GM18507 (cell line): ENCODE measurements around the gene NCK2.

ENCODE experiments used
- DNase-seq: peaks from one replicate; pipeline ENCODE4 v3.0.0; 2011; ENCODE audit warnings: low read depth; ENCODE audit not compliant: insufficient read length; ENCODE audit errors: extremely low spot score
- FAIRE-seq: peaks from 2 replicates; lab custom pipeline; 2011; peaks lifted over from hg19 to GRCh38; lab: Jason Lieb, UNC

Gene NCK2

GRCh38 chr2:105733875-105734274 is 10.8 kb upstream of the NCK2 start:
- FAIRE-seq (no peak), DNase-seq (no peak)

GRCh38 chr2:105734762-105735538 is 9.8 kb upstream of the NCK2 start:
- DNase-seq (no peak), FAIRE-seq (no peak)

GRCh38 chr2:105736145-105736544 is 8.6 kb upstream of the NCK2 start:
- no peak for FAIRE-seq
- no peak for DNase-seq

- FAIRE-seq (no peak), DNase-seq (no peak)
These were observed 6.6 kb upstream of the NCK2 start for GRCh38 chr2:105737980-105738657.

- no peak for FAIRE-seq
- no peak for DNase-seq
These were observed 6.0 kb upstream of the NCK2 start for GRCh38 chr2:105738658-105739241.

- FAIRE-seq, result no peak
- DNase-seq, result no peak
These were observed 5.3 kb upstream of the NCK2 start for GRCh38 chr2:105739426-105739825.

GRCh38 chr2:105739944-105740530 is 4.7 kb upstream of the NCK2 start:
- FAIRE-seq, result no peak
- no peak for DNase-seq

GRCh38 chr2:105741174-105741573 is 3.5 kb upstream of the NCK2 start:
- no peak for FAIRE-seq

GRCh38 chr2:105741617-105742016 is 3.1 kb upstream of the NCK2 start:
- DNase-seq (no peak), FAIRE-seq (no peak)

More at GRCh38 chr2:105741174-105741573, 3.5 kb upstream of the NCK2 start:
- no peak for DNase-seq

GRCh38 chr2:105744091-105744908 is 412 bp upstream of the NCK2 start:
- peak; percentile 60 for DNase-seq
- FAIRE-seq, result no peak

GRCh38 chr2:105746177-105747080 is 1.7 kb downstream of the NCK2 start:
- peak; percentile 93 for FAIRE-seq
- peak; percentile 54 for DNase-seq

- FAIRE-seq (peak; percentile 33), DNase-seq (no peak)
These were observed 2.7 kb downstream of the NCK2 start for GRCh38 chr2:105747254-105747894.

GRCh38 chr2:105747991-105748390 is 3.3 kb downstream of the NCK2 start:
- no peak for DNase-seq
- no peak for FAIRE-seq

- DNase-seq (no peak), FAIRE-seq (no peak)
These were observed 3.9 kb downstream of the NCK2 start for GRCh38 chr2:105748566-105748965.

- no peak for DNase-seq
These were observed 5.1 kb downstream of the NCK2 start for GRCh38 chr2:105749583-105750400.

GRCh38 chr2:105750735-105751134 is 6.0 kb downstream of the NCK2 start:
- FAIRE-seq (no peak), DNase-seq (no peak)

More at GRCh38 chr2:105749583-105750400, 5.1 kb downstream of the NCK2 start:
- no peak for FAIRE-seq

GRCh38 chr2:105751272-105751671 is 6.6 kb downstream of the NCK2 start:
- no peak for FAIRE-seq
- no peak for DNase-seq
